HCT116 (cell line): ENCODE data around the gene SNUPN. TPM values are rescaled to one million over a fixed set of nuclear protein-coding genes. Genes with fewer than 3 reads are reported as not detected.
A peak's percentile ranks its signal among the peaks of the same experiment; 100 is the strongest.

Experiments used
- ATAC-seq: fragments of 200-7000 bp; cut with Tn5 transposase; 2 replicates; pipeline ENCODE4 v1.9.1; 2020; ENCODE audit warnings: mild to moderate bottlenecking, moderate library complexity
- BruUV-seq: library from RNA; stranded (reverse); fragments of 400-500 nt; replicated peaks from 2 replicates; lab custom pipeline; 2021; lab: Mats Ljungman, UMichigan
- CTCF ChIA-PET: fragments of 300-600 bp; sonication (Branson Sonifier 250); formaldehyde crosslinking; loops from one replicate; lab custom pipeline; 2021; ENCODE audit warnings: antibody characterized with exemption; lab: Charles Lee
- POLR2A ChIA-PET: fragments of 300-600, 350-600 bp; sonication (Branson Sonifier 250); formaldehyde crosslinking; loops from one replicate; lab custom pipeline; 2021; ENCODE audit warnings: antibody characterized with exemption; lab: Charles Lee
- RAD21 ChIA-PET, 2 experiments: fragments of 300-600 bp; sonication (Branson Sonifier 250); formaldehyde crosslinking; loops; one replicate each; lab custom pipeline; 2023; ENCODE audit warnings: low total read pairs in 2 of 2; ENCODE audit not compliant: uncharacterized antibody in 2 of 2, unreplicated experiment in 2 of 2, low non-redundant PET in 1 of 2; lab: Charles Lee
- DNase-seq: peaks from one replicate; pipeline ENCODE4 v3.0.0-alpha.2; 2010; ENCODE audit warnings: low read depth, low spot score
- H2AFZ ChIP-seq: fragments of 200-600 bp; shearing (Covaris generic), sonication (generic); 2 replicates; pipeline ENCODE4 v1.6.1; 2017; ENCODE audit warnings: low read depth, mixed run types, mixed read lengths, antibody characterized with exemption, low read length; ENCODE audit not compliant: poor library complexity, severe bottlenecking
- H3K27ac ChIP-seq: 2 replicates; pipeline ENCODE4 v1.5.1; 2012; ENCODE audit warnings: low read depth, low read length
- H3K27me3 ChIP-seq: fragments of 200-600 bp; sonication (generic); 2 replicates; pipeline ENCODE4 v1.6.1; 2016; ENCODE audit warnings: mixed run types, low read length, mixed read lengths; ENCODE audit not compliant: insufficient read depth
- H3K36me3 ChIP-seq, 2 experiments: fragments of 200-500 bp in 1 of 2; fragments of 200-600 bp in 1 of 2; sonication (Bioruptor generic) in 1 of 2; sonication (generic) in 1 of 2; 2 replicates each; pipeline versions ENCODE4 v1.5.1 to v1.6.1; 2014 to 2016; ENCODE audit warnings: low read length in 2 of 2, inconsistent platforms in 1 of 2, mixed read lengths in 1 of 2, mixed run types in 1 of 2; ENCODE audit not compliant: insufficient read depth in 2 of 2, control insufficient read depth in 1 of 2
- H3K4me1 ChIP-seq, 2 experiments: fragments of 200-600 bp in 1 of 2; sonication (generic) in 1 of 2; 2 replicates each; pipeline versions ENCODE4 v1.5.1 to v1.6.1; 2012 to 2017; ENCODE audit warnings: low read length in 2 of 2, inconsistent platforms in 1 of 2, mild to moderate bottlenecking in 1 of 2, mixed read lengths in 1 of 2, mixed run types in 1 of 2, moderate library complexity in 1 of 2; ENCODE audit not compliant: insufficient read depth in 2 of 2, control insufficient read depth in 1 of 2
- H3K4me2 ChIP-seq: fragments of 200-600 bp; sonication (generic); 2 replicates; pipeline ENCODE4 v1.6.1; 2017; ENCODE audit warnings: mixed run types, low read length, mixed read lengths
- H3K4me3 ChIP-seq, 2 experiments: fragments of 200-600 bp in 1 of 2; sonication (generic) in 1 of 2; replicated peaks in 1 of 2; 2 replicates each; pipeline ENCODE4 v1.5.1; 2011 to 2016; ENCODE audit warnings: low read length in 2 of 2, control low read depth in 1 of 2, low read depth in 1 of 2, mild to moderate bottlenecking in 1 of 2, mixed read lengths in 1 of 2, mixed run types in 1 of 2
- H3K79me2 ChIP-seq: fragments of 200-600 bp; sonication (generic); 2 replicates; pipeline ENCODE4 v1.6.1; 2017; ENCODE audit warnings: mild to moderate bottlenecking, mixed run types, low read length, moderate library complexity, mixed read lengths; ENCODE audit not compliant: insufficient read depth
- H3K9ac ChIP-seq: fragments of 200-600 bp; sonication (generic); 2 replicates; pipeline ENCODE4 v1.6.1; 2016; ENCODE audit warnings: low read length, mixed read lengths
- H3K9me2 ChIP-seq: fragments of 200-600 bp; sonication (generic), shearing (Covaris generic); 2 replicates; pipeline ENCODE4 v1.6.1; 2017; ENCODE audit warnings: mixed run types, mild to moderate bottlenecking, moderate library complexity; ENCODE audit not compliant: insufficient read depth
- H3K9me3 ChIP-seq, 2 experiments: fragments of 200-500 bp in 1 of 2; fragments of 200-600 bp in 1 of 2; sonication (Bioruptor generic) in 1 of 2; sonication (generic) in 1 of 2; 2 replicates each; pipeline ENCODE4 v1.6.1; 2014 to 2017; ENCODE audit warnings: low read length in 2 of 2, mixed read lengths in 2 of 2, inconsistent platforms in 1 of 2, low read depth in 1 of 2, mild to moderate bottlenecking in 1 of 2, mixed run types in 1 of 2, moderate library complexity in 1 of 2; ENCODE audit not compliant: control insufficient read depth in 1 of 2, insufficient read depth in 1 of 2
- H4K20me1 ChIP-seq: fragments of 200-600 bp; sonication (generic), shearing (Covaris generic); 2 replicates; pipeline ENCODE4 v1.6.1; 2017; ENCODE audit warnings: mixed run types, mild to moderate bottlenecking, moderate library complexity; ENCODE audit not compliant: insufficient read depth
- ATF3 ChIP-seq: IDR thresholded peaks from 2 replicates; pipeline ENCODE4 v1.6.1; 2012
- CBX3 ChIP-seq: IDR thresholded peaks from 2 replicates; pipeline ENCODE4 v1.6.1; 2012; ENCODE audit warnings: low read depth
- EGR1 ChIP-seq: IDR thresholded peaks from 2 replicates; pipeline ENCODE4 v1.6.1; 2012; ENCODE audit warnings: low read depth
- ELF1 ChIP-seq: IDR thresholded peaks from 2 replicates; pipeline ENCODE4 v1.6.1; 2012; ENCODE audit warnings: low read depth, borderline replicate concordance
- EZH2phosphoT487 ChIP-seq: fragments of 200-600 bp; IDR thresholded peaks from 2 replicates; pipeline ENCODE4 v1.6.1; 2018; ENCODE audit warnings: antibody characterized with exemption, borderline replicate concordance
- FOSL1 ChIP-seq: IDR thresholded peaks from 2 replicates; pipeline ENCODE4 v1.6.1; 2012; ENCODE audit warnings: low read depth
- JUND ChIP-seq: IDR thresholded peaks from 2 replicates; pipeline ENCODE4 v1.6.1; 2012
- POLR2AphosphoS5 ChIP-seq: IDR thresholded peaks from 2 replicates; pipeline ENCODE4 v1.6.1; 2011; ENCODE audit warnings: mild to moderate bottlenecking, low read depth, low read length, moderate library complexity
- RAD21 ChIP-seq: IDR thresholded peaks from 2 replicates; pipeline ENCODE4 v1.6.1; 2012; ENCODE audit warnings: low read depth, mild to moderate bottlenecking
- REST ChIP-seq: IDR thresholded peaks from 2 replicates; pipeline ENCODE4 v1.6.1; 2012; ENCODE audit warnings: low read depth
- SIN3A ChIP-seq: IDR thresholded peaks from 2 replicates; pipeline ENCODE4 v1.6.1; 2012; ENCODE audit warnings: low read depth
- SP1 ChIP-seq: IDR thresholded peaks from 2 replicates; pipeline ENCODE4 v1.6.1; 2012; ENCODE audit warnings: low read depth
- TCF7L2 ChIP-seq: IDR thresholded peaks from 2 replicates; pipeline ENCODE4 v1.7.0; 2011; ENCODE audit warnings: borderline replicate concordance, inconsistent platforms; ENCODE audit not compliant: insufficient read depth, insufficient read length; ENCODE audit errors: extremely low read depth
- YY1 ChIP-seq: IDR thresholded peaks from 2 replicates; pipeline ENCODE4 v1.6.1; 2011; ENCODE audit warnings: low read length, low read depth, moderate library complexity, mild to moderate bottlenecking; ENCODE audit not compliant: insufficient replicate concordance; ENCODE audit errors: extremely low read depth
- intact Hi-C: fragments of 100-400 bp; cut with micrococcal nuclease; formaldehyde crosslinking; loops from 2 replicates; pipeline ENCODE4 v1.10.0; 2022
- total RNA-seq: library from RNA; stranded (reverse); gene quantifications from one replicate; pipeline ENCODE4 v1.2.1, GENCODE V29; 2021; ENCODE audit not compliant: unreplicated experiment
- TF ChIP-seq, protein P1 (sequence below): IDR thresholded peaks from 2 replicates; pipeline ENCODE4 v1.6.1; 2011; ENCODE audit warnings: mild to moderate bottlenecking, low read length, moderate library complexity; ENCODE audit not compliant: insufficient replicate concordance; ENCODE audit errors: extremely low read depth
- TF ChIP-seq, protein P2 (sequence below): IDR thresholded peaks from 2 replicates; pipeline ENCODE4 v1.6.1; 2012
- TF ChIP-seq, protein P3 (sequence below), 3 experiments: fragments of 200-600 bp in 1 of 3; sonication (generic) in 1 of 3; IDR thresholded peaks in 2 of 3; conservative IDR thresholded peaks in 1 of 3; 2 replicates each; pipeline ENCODE4 v1.5.1; 2012 to 2017; ENCODE audit warnings: low read depth in 2 of 3, low read length in 2 of 3, antibody characterized with exemption in 1 of 3, borderline replicate concordance in 1 of 3, control low read depth in 1 of 3, mild to moderate bottlenecking in 1 of 3, mixed read lengths in 1 of 3, mixed run types in 1 of 3, moderate library complexity in 1 of 3; ENCODE audit not compliant: insufficient read depth in 1 of 3

The SNUPN gene
- total RNA-seq, 1 experiment from 2014 or later = 29.8 TPM

- TF ChIP-seq, protein P1, sequence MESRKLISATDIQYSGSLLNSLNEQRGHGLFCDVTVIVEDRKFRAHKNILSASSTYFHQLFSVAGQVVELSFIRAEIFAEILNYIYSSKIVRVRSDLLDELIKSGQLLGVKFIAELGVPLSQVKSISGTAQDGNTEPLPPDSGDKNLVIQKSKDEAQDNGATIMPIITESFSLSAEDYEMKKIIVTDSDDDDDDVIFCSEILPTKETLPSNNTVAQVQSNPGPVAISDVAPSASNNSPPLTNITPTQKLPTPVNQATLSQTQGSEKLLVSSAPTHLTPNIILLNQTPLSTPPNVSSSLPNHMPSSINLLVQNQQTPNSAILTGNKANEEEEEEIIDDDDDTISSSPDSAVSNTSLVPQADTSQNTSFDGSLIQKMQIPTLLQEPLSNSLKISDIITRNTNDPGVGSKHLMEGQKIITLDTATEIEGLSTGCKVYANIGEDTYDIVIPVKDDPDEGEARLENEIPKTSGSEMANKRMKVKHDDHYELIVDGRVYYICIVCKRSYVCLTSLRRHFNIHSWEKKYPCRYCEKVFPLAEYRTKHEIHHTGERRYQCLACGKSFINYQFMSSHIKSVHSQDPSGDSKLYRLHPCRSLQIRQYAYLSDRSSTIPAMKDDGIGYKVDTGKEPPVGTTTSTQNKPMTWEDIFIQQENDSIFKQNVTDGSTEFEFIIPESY = no peak
- TF ChIP-seq TCF7L2 (no peak), RAD21 (no peak), CBX3 (peak; percentile 74), EZH2phosphoT487 (no peak)
Observed at GRCh38 chr15:75625542-75626347, at the start of gene SNUPN (continued).

DNA sequence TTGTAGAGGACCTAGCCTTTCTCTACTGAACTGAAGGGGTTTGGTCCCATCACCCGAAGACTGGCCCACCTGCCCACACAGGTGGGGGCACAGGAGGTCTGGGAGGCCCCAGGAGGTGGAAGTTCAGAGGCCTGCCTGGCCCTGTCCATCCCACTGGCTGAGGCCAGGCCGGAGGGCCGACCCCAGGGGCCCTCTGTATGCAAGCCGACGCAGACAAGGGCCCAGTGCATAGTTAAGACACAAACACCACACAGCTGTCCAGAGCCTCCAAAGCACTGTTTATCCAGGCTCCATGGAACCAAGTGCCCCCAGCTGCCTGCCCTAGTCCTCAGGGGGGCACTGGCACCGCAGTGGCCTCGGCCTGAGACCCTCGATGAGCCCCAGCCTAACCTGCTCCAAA is 48.8 kb upstream of the SNUPN start:
- no peak overlapping the region for H3K9ac ChIP-seq
- H4K20me1 ChIP-seq = no peaks in the 10 kb centered on the region
- DNase-seq = no peak
- no peaks in the 10 kb centered on the region for H3K36me3 ChIP-seq
- no peak overlapping the region for H3K4me2 ChIP-seq
- intact Hi-C loops = no loop called here
- CTCF ChIA-PET = no interaction called here
- no peak for ATAC-seq
- RAD21 ChIA-PET = interaction anchor here in 1 of 2 experiments (0.6 kb wide), 1 partner anchor 40 kb away, joined by 7 read pairs; no protein-coding TSS in a partner anchor
- POLR2A ChIA-PET = no interaction called here
- H3K9me3 ChIP-seq = no peaks in the 10 kb centered on the region
- no TSS peak for BruUV-seq
- H3K9me2 ChIP-seq = no peaks in the 10 kb centered on the region
- no peaks in the 10 kb centered on the region for H3K27me3 ChIP-seq
- no peak overlapping the region for H3K27ac ChIP-seq
- H3K79me2 ChIP-seq = no peaks in the 10 kb centered on the region
- no peak overlapping the region for H3K4me3 ChIP-seq
- H2AFZ ChIP-seq = no peak overlapping the region
- H3K4me1 ChIP-seq = peaks cover 20 to 47% of the 10 kb centered on the region in 2 experiments
- TF ChIP-seq POLR2AphosphoS5 (no peak), EGR1 (no peak), SIN3A (no peak), ATF3 (no peak), ELF1 (no peak), FOSL1 (no peak), YY1 (no peak), REST (no peak), SP1 (no peak), JUND (no peak)
- TF ChIP-seq, protein P2, sequence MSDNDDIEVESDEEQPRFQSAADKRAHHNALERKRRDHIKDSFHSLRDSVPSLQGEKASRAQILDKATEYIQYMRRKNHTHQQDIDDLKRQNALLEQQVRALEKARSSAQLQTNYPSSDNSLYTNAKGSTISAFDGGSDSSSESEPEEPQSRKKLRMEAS = no peak
- TF ChIP-seq, protein P3, sequence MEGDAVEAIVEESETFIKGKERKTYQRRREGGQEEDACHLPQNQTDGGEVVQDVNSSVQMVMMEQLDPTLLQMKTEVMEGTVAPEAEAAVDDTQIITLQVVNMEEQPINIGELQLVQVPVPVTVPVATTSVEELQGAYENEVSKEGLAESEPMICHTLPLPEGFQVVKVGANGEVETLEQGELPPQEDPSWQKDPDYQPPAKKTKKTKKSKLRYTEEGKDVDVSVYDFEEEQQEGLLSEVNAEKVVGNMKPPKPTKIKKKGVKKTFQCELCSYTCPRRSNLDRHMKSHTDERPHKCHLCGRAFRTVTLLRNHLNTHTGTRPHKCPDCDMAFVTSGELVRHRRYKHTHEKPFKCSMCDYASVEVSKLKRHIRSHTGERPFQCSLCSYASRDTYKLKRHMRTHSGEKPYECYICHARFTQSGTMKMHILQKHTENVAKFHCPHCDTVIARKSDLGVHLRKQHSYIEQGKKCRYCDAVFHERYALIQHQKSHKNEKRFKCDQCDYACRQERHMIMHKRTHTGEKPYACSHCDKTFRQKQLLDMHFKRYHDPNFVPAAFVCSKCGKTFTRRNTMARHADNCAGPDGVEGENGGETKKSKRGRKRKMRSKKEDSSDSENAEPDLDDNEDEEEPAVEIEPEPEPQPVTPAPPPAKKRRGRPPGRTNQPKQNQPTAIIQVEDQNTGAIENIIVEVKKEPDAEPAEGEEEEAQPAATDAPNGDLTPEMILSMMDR (IDR thresholded peaks at IDR 0.05 in 2 of 3, conservative IDR thresholded peaks at IDR 0.05 in 1 of 3; ENCODE audit: borderline replicate concordance in 1 of 3, insufficient read depth in 1 of 3, low read depth in 2 of 3, low read length in 2 of 3) = no peak
